ENCODE results near the gene RHEBL1. TPM values are rescaled to one million over a fixed set of nuclear protein-coding genes. Genes with fewer than 3 reads are reported as not detected.

The RHEBL1 gene
- total and polyA plus RNA-seq, 3 donors from 2014 or later, result 1.5 to 5.9 (median 1.7) TPM

GRCh38 chr12:49086116-49086515, 16.3 kb upstream of the RHEBL1 start:
- H3K4me1 ChIP-seq, result peaks cover 41% of the 10 kb centered on the region
- no peaks in the 10 kb centered on the region for H3K27me3 ChIP-seq
- H3K27ac ChIP-seq, result peak overlapping the region; percentile 39 to 48
- no peaks in the 10 kb centered on the region for H3K9me3 ChIP-seq
- H3K36me3 ChIP-seq (ENCODE audit: low read depth, missing control alignments), result no peaks in the 10 kb centered on the region
- peak; percentile 69 for DNase-seq
- 32 to 34% methylated on average over 3 of the region's 3 CpGs for WGBS, 2 donors
- H3K4me3 ChIP-seq, result no peak overlapping the region
- TF ChIP-seq CTCF (IDR thresholded peaks at IDR 0.05) (no peak), POLR2A (IDR thresholded peaks at IDR 0.05) (no peak)
- intact Hi-C loops (cut with DNase I; ENCODE audit: low total_unique reads), result no loop called here

- Histone ChIP-seq H3K27me3 (no peaks in the 10 kb centered on the region), H3K9me3 (no peaks in the 10 kb centered on the region), H3K27ac (no peak overlapping the region), H3K4me1 (peaks cover 34% of the 10 kb centered on the region), H3K36me3 (ENCODE audit: low read depth, missing control alignments) (no peaks in the 10 kb centered on the region), H3K4me3 (no peak overlapping the region)
- intact Hi-C loops (cut with DNase I; ENCODE audit: low total_unique reads), result no loop called here
- WGBS, 2 donors, result 95 to 98% methylated on average over 3 of the region's 3 CpGs
- no peak for DNase-seq
- no peak for TF ChIP-seq CTCF (IDR thresholded peaks at IDR 0.05)
- TF ChIP-seq POLR2A (IDR thresholded peaks at IDR 0.05), result no peak
Measured at GRCh38 chr12:49084438-49084837, 14.7 kb upstream of the RHEBL1 start.

- Histone ChIP-seq H3K36me3 (ENCODE audit: low read depth, missing control alignments) (no peaks in the 10 kb centered on the region), H3K4me3 (no peak overlapping the region), H3K9me3 (no peaks in the 10 kb centered on the region), H3K27me3 (no peaks in the 10 kb centered on the region), H3K4me1 (peaks cover 7% of the 10 kb centered on the region), H3K27ac (no peak overlapping the region)
- intact Hi-C loops (cut with DNase I; ENCODE audit: low total_unique reads), result no loop called here
- TF ChIP-seq CTCF (IDR thresholded peaks at IDR 0.05) (no peak), POLR2A (IDR thresholded peaks at IDR 0.05) (no peak)
- DNase-seq, result no peak
- 50 to 54% methylated on average over 1 of the region's 1 CpG for WGBS, 2 donors
Measured at GRCh38 chr12:49079793-49080192, 10.0 kb upstream of the RHEBL1 start.

GRCh38 chr12:49070971-49071370, 1.2 kb upstream of the RHEBL1 start:
- Histone ChIP-seq H3K27me3 (no peaks in the 10 kb centered on the region), H3K4me1 (no peaks in the 10 kb centered on the region), H3K27ac (no peak overlapping the region), H3K9me3 (no peaks in the 10 kb centered on the region), H3K36me3 (ENCODE audit: low read depth, missing control alignments) (no peaks in the 10 kb centered on the region), H3K4me3 (peak overlapping the region in 1 of 2 donors; percentile 70)
- intact Hi-C loops (cut with DNase I; ENCODE audit: low total_unique reads), result no loop called here
- TF ChIP-seq POLR2A (IDR thresholded peaks at IDR 0.05) (no peak), CTCF (IDR thresholded peaks at IDR 0.05) (no peak)
- DNase-seq, result no peak
- 72 to 78% methylated on average over 11 of the region's 11 CpGs for WGBS, 2 donors

GRCh38 chr12:49068879-49069506, 786 bp downstream of the RHEBL1 start:
- WGBS, 2 donors, result 10 to 17% methylated on average over 21 of the region's 21 CpGs
- no peaks in the 10 kb centered on the region for H3K36me3 ChIP-seq (ENCODE audit: low read depth, missing control alignments)
- H3K27ac ChIP-seq, result peak overlapping the region in 1 of 2 donors; percentile 69
- peaks cover under 1% of the 10 kb centered on the region for H3K4me1 ChIP-seq
- H3K27me3 ChIP-seq, result no peaks in the 10 kb centered on the region
- no peak for DNase-seq
- intact Hi-C loops (cut with DNase I; ENCODE audit: low total_unique reads), result no loop called here
- H3K9me3 ChIP-seq, result no peaks in the 10 kb centered on the region
- no peak for TF ChIP-seq POLR2A (IDR thresholded peaks at IDR 0.05)
- TF ChIP-seq CTCF (IDR thresholded peaks at IDR 0.05), result no peak
- peak overlapping the region; percentile 70 to 76 for H3K4me3 ChIP-seq

Data from testis (tissue), 3 donors.